ENCODE results near the gene VTI1A. TPM values are rescaled to one million over a fixed set of nuclear protein-coding genes. Genes with fewer than 3 reads are reported as not detected.

Gene VTI1A
- total RNA-seq, 1 donor from 2014 or later: 29.7 TPM

DNA sequence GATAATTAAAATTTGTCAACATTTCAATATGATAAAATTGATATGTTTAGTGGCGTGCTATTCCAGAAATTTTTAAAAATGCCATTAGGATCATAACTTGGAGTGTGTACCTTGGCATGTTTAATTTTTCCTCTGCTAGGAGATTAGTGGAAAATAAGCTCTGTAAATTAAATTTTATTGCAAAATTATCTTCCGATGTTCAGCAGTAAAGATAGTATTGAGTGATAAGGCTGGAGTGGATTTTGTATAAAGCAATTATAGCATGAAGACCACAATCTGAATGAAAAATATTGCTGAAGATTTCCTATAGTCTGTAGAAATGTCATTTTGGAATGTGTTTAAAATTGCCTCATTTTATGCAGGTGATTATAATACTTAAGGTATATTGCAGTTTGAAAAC lies 110.2 kb downstream of the VTI1A start:
- TF ChIP-seq, protein P1, sequence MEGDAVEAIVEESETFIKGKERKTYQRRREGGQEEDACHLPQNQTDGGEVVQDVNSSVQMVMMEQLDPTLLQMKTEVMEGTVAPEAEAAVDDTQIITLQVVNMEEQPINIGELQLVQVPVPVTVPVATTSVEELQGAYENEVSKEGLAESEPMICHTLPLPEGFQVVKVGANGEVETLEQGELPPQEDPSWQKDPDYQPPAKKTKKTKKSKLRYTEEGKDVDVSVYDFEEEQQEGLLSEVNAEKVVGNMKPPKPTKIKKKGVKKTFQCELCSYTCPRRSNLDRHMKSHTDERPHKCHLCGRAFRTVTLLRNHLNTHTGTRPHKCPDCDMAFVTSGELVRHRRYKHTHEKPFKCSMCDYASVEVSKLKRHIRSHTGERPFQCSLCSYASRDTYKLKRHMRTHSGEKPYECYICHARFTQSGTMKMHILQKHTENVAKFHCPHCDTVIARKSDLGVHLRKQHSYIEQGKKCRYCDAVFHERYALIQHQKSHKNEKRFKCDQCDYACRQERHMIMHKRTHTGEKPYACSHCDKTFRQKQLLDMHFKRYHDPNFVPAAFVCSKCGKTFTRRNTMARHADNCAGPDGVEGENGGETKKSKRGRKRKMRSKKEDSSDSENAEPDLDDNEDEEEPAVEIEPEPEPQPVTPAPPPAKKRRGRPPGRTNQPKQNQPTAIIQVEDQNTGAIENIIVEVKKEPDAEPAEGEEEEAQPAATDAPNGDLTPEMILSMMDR (IDR thresholded peaks at IDR 0.05): no peak
- no peak for ATAC-seq
- H3K9me3 ChIP-seq: no peaks in the 10 kb centered on the region
- no peak for DNase-seq
- H3K36me3 ChIP-seq: no peaks in the 10 kb centered on the region
- no peak overlapping the region for H3K27ac ChIP-seq
- H3K4me3 ChIP-seq: no peak overlapping the region
- H3K4me1 ChIP-seq: no peaks in the 10 kb centered on the region
- no peaks in the 10 kb centered on the region for H3K27me3 ChIP-seq
- intact Hi-C loops (cut with DNase I): no loop called here

DNA sequence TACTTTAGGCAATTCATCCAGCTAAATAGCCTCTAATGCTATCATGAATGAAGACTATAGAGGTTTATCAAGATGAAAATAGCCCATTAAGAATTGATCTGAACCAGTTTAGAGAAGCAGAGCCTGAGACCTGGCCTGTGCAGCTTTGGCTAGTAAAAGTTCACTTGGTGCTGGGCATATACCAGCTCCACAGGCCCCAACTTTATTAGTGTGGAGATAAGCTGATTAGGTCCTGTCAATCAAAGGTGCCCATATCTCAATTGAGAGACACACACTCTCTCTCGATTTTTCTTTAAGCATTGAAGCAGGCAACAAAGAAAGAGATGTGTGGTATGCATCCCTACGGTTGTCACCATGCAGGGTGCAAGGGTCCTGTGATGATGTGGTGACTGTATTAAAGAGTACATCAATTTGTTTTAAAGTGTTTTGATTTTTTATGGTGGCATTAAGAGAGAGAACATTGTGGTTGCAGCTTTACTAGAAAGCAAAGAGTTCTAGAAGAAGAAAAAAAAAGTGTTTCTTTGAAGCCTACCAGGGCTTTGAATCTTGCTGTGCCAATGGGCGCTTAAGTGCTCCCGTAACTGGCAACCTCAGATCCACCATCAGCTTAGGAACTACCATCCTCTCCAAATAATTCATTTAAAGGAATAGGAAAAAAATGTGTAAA lies 111.6 kb downstream of the VTI1A start:
- H3K9me3 ChIP-seq: no peaks in the 10 kb centered on the region
- DNase-seq: no peak
- TF ChIP-seq, protein P1 (IDR thresholded peaks at IDR 0.05): no peak
- H3K36me3 ChIP-seq: no peaks in the 10 kb centered on the region
- H3K4me1 ChIP-seq: no peaks in the 10 kb centered on the region
- no peaks in the 10 kb centered on the region for H3K27me3 ChIP-seq
- intact Hi-C loops (cut with DNase I): no loop called here
- H3K4me3 ChIP-seq: no peak overlapping the region
- H3K27ac ChIP-seq: no peak overlapping the region
- no peak for ATAC-seq

DNA sequence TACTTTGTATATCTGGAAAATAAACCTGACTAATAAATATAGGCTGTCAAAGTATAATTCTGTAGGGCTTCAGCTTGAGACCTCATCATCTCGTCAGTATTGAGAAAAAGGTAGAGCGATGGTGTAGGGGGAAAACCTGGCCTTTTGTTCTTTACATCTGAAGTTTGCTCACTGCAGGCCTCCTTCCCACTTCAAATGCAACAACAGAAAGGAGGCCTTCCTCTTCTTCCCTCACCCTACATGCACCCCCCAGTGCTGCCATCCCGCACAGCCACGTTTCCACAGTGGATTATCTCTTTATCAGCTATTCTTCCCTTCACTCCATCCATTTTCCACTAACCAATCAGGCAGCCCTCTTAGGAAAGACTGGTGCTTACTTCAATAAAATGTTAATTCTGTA lies 112.3 kb downstream of the VTI1A start:
- TF ChIP-seq, protein P1 (IDR thresholded peaks at IDR 0.05): no peak
- DNase-seq: no peak
- Histone ChIP-seq H3K36me3 (no peaks in the 10 kb centered on the region), H3K27me3 (no peaks in the 10 kb centered on the region), H3K27ac (no peak overlapping the region), H3K4me1 (no peaks in the 10 kb centered on the region), H3K9me3 (no peaks in the 10 kb centered on the region), H3K4me3 (no peak overlapping the region)
- intact Hi-C loops (cut with DNase I): no loop called here
- ATAC-seq: no peak

DNA sequence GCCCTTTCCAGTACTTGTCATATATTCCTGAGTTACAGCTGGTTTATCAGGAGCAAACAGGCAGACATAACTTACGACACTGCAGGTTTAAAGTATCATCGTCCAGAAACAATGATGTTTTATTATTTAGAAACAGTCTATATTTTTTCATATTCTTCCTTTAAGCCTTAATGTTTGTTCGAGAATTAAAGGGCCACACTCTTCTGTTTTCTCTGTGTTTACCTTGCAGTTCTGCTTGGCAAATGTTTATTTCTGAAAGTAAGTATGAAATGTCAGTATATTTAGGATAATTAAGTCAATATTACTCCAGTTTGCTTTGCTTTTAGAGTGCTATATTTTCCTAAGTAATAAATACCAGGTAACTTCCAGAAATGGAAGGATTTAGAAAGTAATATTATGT lies 115.1 kb downstream of the VTI1A start:
- intact Hi-C loops (cut with DNase I): no loop called here
- DNase-seq (no peak), ATAC-seq (no peak)
- no peaks in the 10 kb centered on the region for H3K9me3 ChIP-seq
- no peaks in the 10 kb centered on the region for H3K36me3 ChIP-seq
- no peaks in the 10 kb centered on the region for H3K27me3 ChIP-seq
- H3K27ac ChIP-seq: no peak overlapping the region
- TF ChIP-seq, protein P1 (IDR thresholded peaks at IDR 0.05): no peak
- no peak overlapping the region for H3K4me3 ChIP-seq
- no peaks in the 10 kb centered on the region for H3K4me1 ChIP-seq

DNA sequence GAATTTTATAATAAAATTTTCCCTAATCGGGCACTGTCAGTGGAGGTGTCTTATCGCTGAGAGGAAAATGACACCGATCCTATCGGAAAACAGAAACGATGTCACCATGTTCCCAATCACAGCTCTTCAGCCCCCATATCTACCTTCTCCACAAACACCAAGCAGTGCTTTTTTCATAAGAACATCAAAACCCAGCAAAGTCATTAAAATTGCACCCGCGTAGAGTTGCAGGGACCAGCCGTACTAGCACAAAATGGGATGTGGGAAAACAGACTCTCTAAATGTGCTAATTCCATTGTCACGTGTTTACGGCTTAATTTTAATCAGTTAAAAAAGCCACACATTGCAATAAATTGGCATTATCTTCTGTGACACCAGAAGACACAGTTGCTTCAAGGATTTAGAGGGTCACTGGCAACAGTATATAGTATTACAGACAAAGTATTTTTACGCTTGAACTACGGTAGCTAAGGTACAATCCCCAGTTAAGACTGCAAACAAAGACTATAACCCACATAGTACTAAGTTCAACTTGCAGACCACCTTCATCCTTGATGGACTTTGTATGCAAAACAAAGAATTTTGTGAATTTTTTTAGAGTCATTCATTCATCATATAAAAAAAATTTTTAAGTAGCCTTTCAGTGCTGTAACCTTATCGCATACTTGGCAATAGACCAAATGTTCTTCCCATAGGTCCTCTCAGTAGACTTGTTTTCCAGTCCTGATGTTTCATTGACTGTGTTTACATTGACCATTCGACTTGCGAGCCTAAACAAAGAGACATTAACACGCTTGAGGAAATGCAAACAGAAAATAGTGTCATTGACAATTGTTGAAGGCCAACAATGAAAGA lies 116.0 kb downstream of the VTI1A start:
- Histone ChIP-seq H3K36me3 (no peaks in the 10 kb centered on the region), H3K4me3 (no peak overlapping the region), H3K4me1 (no peaks in the 10 kb centered on the region), H3K27ac (no peak overlapping the region), H3K27me3 (no peaks in the 10 kb centered on the region), H3K9me3 (no peaks in the 10 kb centered on the region)
- DNase-seq: no peak
- TF ChIP-seq, protein P1 (IDR thresholded peaks at IDR 0.05): no peak
- intact Hi-C loops (cut with DNase I): no loop called here
- ATAC-seq: no peak

Data from upper lobe of right lung (tissue), 1 donor.